Lower leg skin (tissue), 4 donors: ENCODE results near the gene ACP5. TPM values are rescaled to one million over a fixed set of nuclear protein-coding genes. Genes with fewer than 3 reads are reported as not detected.

Source experiments
- DNase-seq, 2 donors: peaks; one replicate each; pipeline ENCODE4 v3.0.0-alpha.2; 2019; ENCODE audit warnings: low spot score in 2 of 2
- H3K4me3 ChIP-seq: fragments of 200-600 bp; sonication (generic); 2 replicates; pipeline ENCODE4 v1.5.1; 2017; ENCODE audit warnings: mild to moderate bottlenecking, low read depth; ENCODE audit not compliant: poor library complexity, severe bottlenecking
- POLR2A ChIP-seq, 2 donors: fragments of 450-650 bp; IDR thresholded peaks; one replicate each; pipeline ENCODE4 v1.6.1; 2016 to 2017; ENCODE audit warnings: antibody characterized with exemption in 2 of 2, mild to moderate bottlenecking in 1 of 2, moderate library complexity in 1 of 2
- WGBS, 2 donors: methylation state at CpG; one replicate each; pipeline ENCODE4 v1.1.5; 2018; 5-methylcytosine and 5-hydroxymethylcytosine counted together
- intact Hi-C: fragments of 100-400 bp; cut with DNase I; formaldehyde crosslinking; loops from one replicate; pipeline ENCODE4 v1.15.0; 2023; ENCODE audit warnings: low total_unique reads
- total RNA-seq, 4 donors: library from RNA; depleted of rRNA; stranded (reverse); fragments of >200 nt; gene quantifications; one replicate each; pipeline ENCODE4 v1.1.0, GENCODE V29; 2016
- TF ChIP-seq, protein P1 (sequence below), 3 donors: fragments of 450-650 bp; IDR thresholded peaks; one replicate each; pipeline ENCODE4 v1.5.1; 2016; ENCODE audit warnings: antibody characterized with exemption in 3 of 3, mild to moderate bottlenecking in 3 of 3, moderate library complexity in 2 of 3

ACP5 gene
- total RNA-seq, 4 donors from 2014 or later, result 29.0 to 63.5 (median 52.1) TPM

DNA sequence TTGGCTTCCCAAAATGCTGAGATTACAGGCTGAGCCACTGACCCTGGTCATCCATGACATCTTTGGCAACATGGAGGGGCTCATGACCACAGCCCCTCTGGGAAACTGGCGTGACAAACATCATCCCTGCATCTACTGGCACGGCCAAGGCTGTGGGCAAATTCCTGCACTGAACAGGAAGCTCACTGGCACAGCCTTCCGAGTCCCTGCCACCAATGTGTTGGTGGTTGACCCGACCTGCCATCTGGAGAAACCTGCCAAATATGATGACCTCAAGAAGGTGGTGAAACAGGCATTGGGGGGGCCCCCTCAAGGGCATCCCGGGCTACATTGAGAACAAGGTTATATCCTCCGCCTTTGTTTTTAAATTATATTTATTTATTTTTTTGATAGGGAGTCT, 8.9 kb upstream of the ACP5 start:
- TF ChIP-seq, protein P1, sequence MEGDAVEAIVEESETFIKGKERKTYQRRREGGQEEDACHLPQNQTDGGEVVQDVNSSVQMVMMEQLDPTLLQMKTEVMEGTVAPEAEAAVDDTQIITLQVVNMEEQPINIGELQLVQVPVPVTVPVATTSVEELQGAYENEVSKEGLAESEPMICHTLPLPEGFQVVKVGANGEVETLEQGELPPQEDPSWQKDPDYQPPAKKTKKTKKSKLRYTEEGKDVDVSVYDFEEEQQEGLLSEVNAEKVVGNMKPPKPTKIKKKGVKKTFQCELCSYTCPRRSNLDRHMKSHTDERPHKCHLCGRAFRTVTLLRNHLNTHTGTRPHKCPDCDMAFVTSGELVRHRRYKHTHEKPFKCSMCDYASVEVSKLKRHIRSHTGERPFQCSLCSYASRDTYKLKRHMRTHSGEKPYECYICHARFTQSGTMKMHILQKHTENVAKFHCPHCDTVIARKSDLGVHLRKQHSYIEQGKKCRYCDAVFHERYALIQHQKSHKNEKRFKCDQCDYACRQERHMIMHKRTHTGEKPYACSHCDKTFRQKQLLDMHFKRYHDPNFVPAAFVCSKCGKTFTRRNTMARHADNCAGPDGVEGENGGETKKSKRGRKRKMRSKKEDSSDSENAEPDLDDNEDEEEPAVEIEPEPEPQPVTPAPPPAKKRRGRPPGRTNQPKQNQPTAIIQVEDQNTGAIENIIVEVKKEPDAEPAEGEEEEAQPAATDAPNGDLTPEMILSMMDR (IDR thresholded peaks at IDR 0.05), result no peak
- no peak for TF ChIP-seq POLR2A (IDR thresholded peaks at IDR 0.05)
- intact Hi-C loops, result loop anchor here (10.0 kb wide), 1 partner anchor 92 kb away; no protein-coding TSS in a partner anchor
- 68 to 77% methylated on average over 6 of the region's 6 CpGs for WGBS, 2 donors
- H3K4me3 ChIP-seq, result no peak overlapping the region
- DNase-seq, result no peak

DNA sequence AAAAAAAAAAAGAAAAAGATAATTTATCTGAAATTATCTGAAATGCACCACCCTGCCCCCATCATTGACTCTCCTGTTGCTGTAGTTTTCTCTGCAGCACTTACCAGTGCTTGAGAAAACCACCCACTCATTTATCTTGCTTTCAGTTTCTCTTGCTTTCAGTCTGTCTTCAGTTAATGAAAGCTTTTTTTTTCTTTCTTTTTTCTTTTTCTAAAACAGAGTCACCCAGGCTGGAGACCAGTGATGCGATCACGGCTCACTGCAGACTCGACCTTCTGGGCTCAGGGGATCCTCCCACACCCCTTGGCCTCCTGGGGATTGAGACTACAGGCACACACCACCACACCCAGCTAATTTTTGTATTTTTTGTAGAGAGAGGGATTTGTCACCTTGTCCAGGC, 4.3 kb upstream of the ACP5 start:
- no peak for DNase-seq
- H3K4me3 ChIP-seq, result no peak overlapping the region
- WGBS, 2 donors, result 32 to 41% methylated on average over 3 of the region's 3 CpGs
- intact Hi-C loops, result loop anchor here (10.0 kb wide), 1 partner anchor 87 kb away; no protein-coding TSS in a partner anchor
- no peak for TF ChIP-seq POLR2A (IDR thresholded peaks at IDR 0.05)
- TF ChIP-seq, protein P1 (IDR thresholded peaks at IDR 0.05), result no peak

DNA sequence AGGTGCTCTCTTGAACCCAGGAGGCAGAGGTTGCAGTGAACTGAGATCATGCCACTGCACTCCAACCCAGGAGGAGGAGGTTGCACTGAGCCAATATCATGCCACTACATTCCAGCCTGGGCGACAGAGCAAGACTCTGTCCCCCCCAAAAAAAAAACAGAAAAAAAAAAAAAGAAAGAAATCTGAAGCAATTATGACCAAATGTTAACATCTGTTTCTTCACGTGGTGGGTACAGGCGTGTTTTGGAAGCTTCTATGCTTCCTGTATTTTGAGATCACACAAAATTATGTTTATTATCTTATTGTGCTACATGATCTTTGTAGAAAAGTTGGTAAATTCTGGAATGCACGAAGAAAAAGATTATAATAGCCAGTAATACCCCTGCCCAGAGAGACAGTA, 2.7 kb upstream of the ACP5 start:
- 65 to 70% methylated on average over 4 of the region's 4 CpGs for WGBS, 2 donors
- no peak for TF ChIP-seq POLR2A (IDR thresholded peaks at IDR 0.05)
- TF ChIP-seq, protein P1 (IDR thresholded peaks at IDR 0.05), result no peak
- intact Hi-C loops, result loop anchor here (10.0 kb wide), 1 partner anchor 85 kb away; no protein-coding TSS in a partner anchor
- no peak overlapping the region for H3K4me3 ChIP-seq
- no peak for DNase-seq

DNA sequence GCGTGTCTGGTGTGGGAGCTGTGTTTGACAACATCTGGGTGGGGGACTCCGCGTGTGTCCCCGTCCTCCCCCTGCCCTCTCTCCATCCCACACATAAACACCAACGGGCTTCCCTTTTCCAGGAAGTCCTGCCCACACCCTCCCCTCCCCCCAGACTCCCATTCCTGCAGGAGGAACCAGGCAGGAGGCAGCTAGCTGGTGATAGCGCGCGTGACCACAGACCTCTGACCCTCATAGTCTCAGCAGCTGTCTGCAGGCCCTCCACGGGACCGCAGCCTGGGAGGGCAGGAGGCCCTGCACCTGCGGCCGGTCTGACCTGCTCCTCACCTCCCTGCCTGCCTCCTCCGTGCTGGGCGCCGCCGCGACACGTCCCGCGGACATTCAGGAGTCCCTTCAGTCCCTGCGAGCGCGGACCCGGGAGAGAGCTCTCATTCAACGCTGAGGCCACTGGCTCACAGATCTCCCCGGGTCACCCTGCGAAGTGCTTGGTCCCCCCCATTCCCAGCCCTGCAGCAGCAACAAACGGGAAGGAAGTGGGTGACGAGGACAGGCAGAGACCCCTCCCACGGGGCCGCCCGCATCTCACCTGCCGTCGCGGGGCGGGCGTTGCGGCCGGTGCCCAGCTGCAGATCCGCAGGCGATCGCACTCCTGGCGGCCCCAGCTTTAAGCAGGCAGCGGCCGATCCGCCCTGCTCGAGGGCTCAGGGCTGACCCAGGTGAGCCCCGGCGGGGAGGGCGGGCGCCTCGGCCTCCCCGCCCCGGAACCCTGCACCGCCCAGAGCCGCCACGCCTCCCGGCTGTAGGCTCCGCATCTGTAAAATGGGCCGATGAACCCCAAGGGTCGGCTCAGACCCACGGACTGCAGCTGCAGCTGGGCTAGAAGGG, 1.1 kb upstream of the ACP5 start:
- no peak for TF ChIP-seq POLR2A (IDR thresholded peaks at IDR 0.05)
- TF ChIP-seq, protein P1 (IDR thresholded peaks at IDR 0.05), result no peak
- DNase-seq, result peak in 1 of 2 donors; percentile 53
- intact Hi-C loops, result no loop called here
- peak overlapping the region; percentile 9 for H3K4me3 ChIP-seq
- WGBS, 2 donors, result 10 to 11% methylated on average over 22 to 31 of the region's 62 CpGs

DNA sequence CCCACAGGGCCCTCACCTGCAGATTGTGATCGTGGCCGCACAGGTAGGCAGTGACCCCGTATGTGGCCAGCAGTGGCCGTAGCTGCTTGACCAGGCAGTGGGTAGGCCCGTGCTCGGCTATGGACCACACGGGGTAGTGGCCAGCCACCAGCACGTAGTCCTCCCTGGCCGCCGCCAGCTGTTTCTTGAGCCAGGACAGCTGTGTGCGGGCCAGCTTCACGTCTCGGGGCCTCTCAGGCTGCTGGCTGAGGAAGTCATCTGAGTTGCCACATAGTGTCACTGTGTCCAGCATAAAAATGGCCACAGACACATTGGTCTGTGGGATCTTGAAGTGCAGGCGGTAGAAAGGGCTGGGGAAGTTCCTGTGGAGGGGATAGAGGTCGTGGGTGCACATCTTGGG, 1.2 kb downstream of the ACP5 start:
- H3K4me3 ChIP-seq, result no peak overlapping the region
- WGBS, 2 donors, result 87 to 88% methylated on average over 6 to 10 of the region's 15 CpGs
- intact Hi-C loops, result no loop called here
- no peak for TF ChIP-seq POLR2A (IDR thresholded peaks at IDR 0.05)
- TF ChIP-seq, protein P1 (IDR thresholded peaks at IDR 0.05), result no peak
- no peak for DNase-seq
